Smooth muscle cell (in vitro differentiated cells): Measurements from ENCODE around the gene IL10RB. TPM values are rescaled to one million over a fixed set of nuclear protein-coding genes. Genes with fewer than 3 reads are reported as not detected.

ENCODE experiments used
- DNase-seq: peaks from one replicate; lab custom pipeline; 2025; ENCODE audit not compliant: unreplicated experiment; lab: John Stamatoyannopoulos, UW
- H2AFZ ChIP-seq: fragments of 200-600 bp; sonication (generic); 2 replicates; pipeline ENCODE4 v1.6.0; 2016; ENCODE audit warnings: antibody characterized with exemption, low read depth, mild to moderate bottlenecking
- H3F3A ChIP-seq: fragments of 200-600 bp; sonication (generic); 2 replicates; pipeline ENCODE4 v1.6.0; 2017; ENCODE audit warnings: antibody characterized with exemption, low read depth
- H3K27ac ChIP-seq: fragments of 200-600 bp; sonication (generic); 2 replicates; pipeline ENCODE4 v1.5.1; 2016; ENCODE audit warnings: low read depth, mild to moderate bottlenecking
- H3K27me3 ChIP-seq: fragments of 200-600 bp; sonication (generic); 2 replicates; pipeline ENCODE4 v1.6.1; 2016; ENCODE audit warnings: low read depth, mild to moderate bottlenecking
- H3K36me3 ChIP-seq: fragments of 200-600 bp; sonication (generic); 2 replicates; pipeline ENCODE4 v1.5.1; 2016; ENCODE audit warnings: low read depth
- H3K4me1 ChIP-seq: fragments of 200-600 bp; sonication (generic); 2 replicates; pipeline ENCODE4 v1.5.1; 2016; ENCODE audit warnings: low read depth
- H3K4me2 ChIP-seq: fragments of 200-600 bp; sonication (generic); 2 replicates; pipeline ENCODE4 v1.6.0; 2016; ENCODE audit warnings: mild to moderate bottlenecking
- H3K4me3 ChIP-seq: fragments of 200-600 bp; sonication (generic); 2 replicates; pipeline ENCODE4 v1.5.1; 2016; ENCODE audit warnings: mild to moderate bottlenecking
- H3K79me2 ChIP-seq: fragments of 200-600 bp; sonication (generic); 2 replicates; pipeline ENCODE4 v1.6.0; 2016; ENCODE audit warnings: low read depth, mild to moderate bottlenecking
- H3K9ac ChIP-seq: fragments of 200-600 bp; sonication (generic); 2 replicates; pipeline ENCODE4 v1.6.0; 2016; ENCODE audit warnings: low read depth
- H3K9me3 ChIP-seq: fragments of 200-600 bp; sonication (generic); replicated peaks from 2 replicates; pipeline ENCODE4 v1.5.1; 2016; ENCODE audit warnings: low read depth
- H4K20me1 ChIP-seq: fragments of 200-600 bp; sonication (generic); 2 replicates; pipeline ENCODE4 v1.6.0; 2016; ENCODE audit warnings: low read depth
- WGBS: methylation state at CpG from one replicate; pipeline ENCODE4 v1.1.7; 2016; ENCODE audit warnings: low lambda C conversion rate; 5-methylcytosine and 5-hydroxymethylcytosine counted together
- polyA plus RNA-seq: library from polyadenylated mRNA; unstranded; fragments of >200 nt; fragmentation: Nextera tagmentation; extraction: Ambion mirVana; gene quantifications from 2 replicates; pipeline ENCODE4 v1.2.1, GENCODE V29; 2016
- total RNA-seq: library from RNA; depleted of rRNA; stranded (reverse); fragments of >200 nt; gene quantifications from 2 replicates; pipeline ENCODE4 v1.2.3, GENCODE V29; 2014
- TF ChIP-seq, protein P1 (sequence below): fragments of 200-600 bp; sonication (generic); IDR thresholded peaks from 2 replicates; pipeline ENCODE4 v1.5.1; 2017; ENCODE audit warnings: borderline replicate concordance, mild to moderate bottlenecking, antibody characterized with exemption; ENCODE audit not compliant: insufficient read depth, poor library complexity, severe bottlenecking

The IL10RB gene
- total and polyA plus RNA-seq, 2 experiments from 2014 or later = 34.4 to 40.2 TPM

DNA sequence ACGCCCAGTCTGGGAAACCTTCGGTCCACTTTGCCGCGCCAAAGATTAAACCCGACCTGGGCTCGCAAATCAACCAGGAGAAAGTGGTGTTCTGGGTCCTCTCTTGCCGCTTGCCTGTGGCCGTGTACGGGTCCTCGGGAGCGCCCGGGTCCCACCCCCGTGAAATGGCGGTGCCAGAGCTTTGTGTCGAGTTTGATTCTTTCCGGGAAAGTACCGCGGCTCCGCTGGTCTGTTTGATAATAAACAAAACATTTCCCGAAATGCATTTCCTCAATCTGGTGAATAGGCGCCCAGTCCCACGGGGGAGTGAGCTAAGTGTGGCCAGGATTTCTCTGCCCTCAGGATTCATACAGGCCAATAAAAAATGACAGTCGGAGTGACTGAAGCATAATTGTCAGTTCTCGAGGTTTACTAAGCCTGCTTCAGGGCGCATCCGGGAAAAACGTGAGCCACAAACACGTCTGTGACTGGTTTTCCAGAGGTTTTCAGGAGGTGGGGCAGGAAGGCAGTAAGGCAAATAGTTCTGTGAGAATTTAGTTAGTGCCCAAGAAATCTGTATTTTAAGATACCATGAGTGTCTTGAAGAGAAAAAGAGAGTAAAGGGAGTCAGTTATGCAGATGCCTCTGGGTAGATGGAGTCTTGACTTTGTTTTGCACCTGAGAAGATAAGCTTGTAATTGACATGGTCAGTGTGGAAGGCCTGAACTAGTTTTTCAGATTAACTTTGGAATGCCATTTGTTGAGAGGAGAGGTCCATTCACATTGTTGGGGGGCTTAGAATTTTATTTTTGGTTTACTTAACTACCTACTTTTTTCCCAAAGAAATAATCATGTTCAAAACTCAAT, 59.3 kb downstream of the IL10RB start:
- peak; percentile 79 for DNase-seq
- peak overlapping the region; percentile 94 for H3K27ac ChIP-seq
- H3F3A ChIP-seq = no peaks in the 10 kb centered on the region
- H3K4me3 ChIP-seq = peak overlapping the region; percentile 82
- no peaks in the 10 kb centered on the region for H3K4me1 ChIP-seq
- no peaks in the 10 kb centered on the region for H3K27me3 ChIP-seq
- peak overlapping the region; percentile 92 for H2AFZ ChIP-seq
- no peaks in the 10 kb centered on the region for H3K36me3 ChIP-seq
- TF ChIP-seq, protein P1, sequence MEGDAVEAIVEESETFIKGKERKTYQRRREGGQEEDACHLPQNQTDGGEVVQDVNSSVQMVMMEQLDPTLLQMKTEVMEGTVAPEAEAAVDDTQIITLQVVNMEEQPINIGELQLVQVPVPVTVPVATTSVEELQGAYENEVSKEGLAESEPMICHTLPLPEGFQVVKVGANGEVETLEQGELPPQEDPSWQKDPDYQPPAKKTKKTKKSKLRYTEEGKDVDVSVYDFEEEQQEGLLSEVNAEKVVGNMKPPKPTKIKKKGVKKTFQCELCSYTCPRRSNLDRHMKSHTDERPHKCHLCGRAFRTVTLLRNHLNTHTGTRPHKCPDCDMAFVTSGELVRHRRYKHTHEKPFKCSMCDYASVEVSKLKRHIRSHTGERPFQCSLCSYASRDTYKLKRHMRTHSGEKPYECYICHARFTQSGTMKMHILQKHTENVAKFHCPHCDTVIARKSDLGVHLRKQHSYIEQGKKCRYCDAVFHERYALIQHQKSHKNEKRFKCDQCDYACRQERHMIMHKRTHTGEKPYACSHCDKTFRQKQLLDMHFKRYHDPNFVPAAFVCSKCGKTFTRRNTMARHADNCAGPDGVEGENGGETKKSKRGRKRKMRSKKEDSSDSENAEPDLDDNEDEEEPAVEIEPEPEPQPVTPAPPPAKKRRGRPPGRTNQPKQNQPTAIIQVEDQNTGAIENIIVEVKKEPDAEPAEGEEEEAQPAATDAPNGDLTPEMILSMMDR = no peak
- H4K20me1 ChIP-seq = peaks cover 28% of the 10 kb centered on the region
- H3K4me2 ChIP-seq = peak overlapping the region; percentile 96
- WGBS = under 1% methylated on average over 28 of the region's 28 CpGs
- peak overlapping the region; percentile 94 for H3K9ac ChIP-seq
- H3K79me2 ChIP-seq = peaks cover 50% of the 10 kb centered on the region
- no peaks in the 10 kb centered on the region for H3K9me3 ChIP-seq

DNA sequence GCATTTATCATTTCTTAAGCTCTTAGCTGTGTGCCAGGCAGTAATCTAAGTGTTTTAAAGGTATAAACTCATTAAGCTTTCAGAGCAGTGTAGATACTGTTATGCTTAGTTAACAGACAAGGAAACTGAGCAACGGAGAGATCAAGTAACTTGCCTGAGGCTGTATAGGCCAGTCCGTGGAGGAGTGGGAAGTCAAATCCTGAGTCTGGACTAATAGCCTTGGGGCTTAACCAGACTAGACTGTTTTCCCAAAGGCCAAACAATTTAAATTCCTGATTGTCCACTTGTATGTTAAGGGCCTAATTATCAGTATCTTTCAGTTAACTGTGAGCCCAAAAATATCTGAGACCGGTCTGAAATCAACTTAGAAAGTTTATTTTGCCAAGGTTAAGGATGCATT, 61.2 kb downstream of the IL10RB start:
- no peak overlapping the region for H3K9ac ChIP-seq
- no peak overlapping the region for H3K27ac ChIP-seq
- peaks cover 28% of the 10 kb centered on the region for H4K20me1 ChIP-seq
- TF ChIP-seq, protein P1 = no peak
- peak overlapping the region; percentile 96 for H3K4me2 ChIP-seq
- WGBS = 59% methylated on average over 3 of the region's 3 CpGs
- no peaks in the 10 kb centered on the region for H3K27me3 ChIP-seq
- H3F3A ChIP-seq = no peaks in the 10 kb centered on the region
- H3K4me3 ChIP-seq = no peak overlapping the region
- no peaks in the 10 kb centered on the region for H3K9me3 ChIP-seq
- DNase-seq = no peak
- H3K79me2 ChIP-seq = peaks cover 61% of the 10 kb centered on the region
- no peaks in the 10 kb centered on the region for H3K36me3 ChIP-seq
- H3K4me1 ChIP-seq = no peaks in the 10 kb centered on the region
- H2AFZ ChIP-seq = no peak overlapping the region

DNA sequence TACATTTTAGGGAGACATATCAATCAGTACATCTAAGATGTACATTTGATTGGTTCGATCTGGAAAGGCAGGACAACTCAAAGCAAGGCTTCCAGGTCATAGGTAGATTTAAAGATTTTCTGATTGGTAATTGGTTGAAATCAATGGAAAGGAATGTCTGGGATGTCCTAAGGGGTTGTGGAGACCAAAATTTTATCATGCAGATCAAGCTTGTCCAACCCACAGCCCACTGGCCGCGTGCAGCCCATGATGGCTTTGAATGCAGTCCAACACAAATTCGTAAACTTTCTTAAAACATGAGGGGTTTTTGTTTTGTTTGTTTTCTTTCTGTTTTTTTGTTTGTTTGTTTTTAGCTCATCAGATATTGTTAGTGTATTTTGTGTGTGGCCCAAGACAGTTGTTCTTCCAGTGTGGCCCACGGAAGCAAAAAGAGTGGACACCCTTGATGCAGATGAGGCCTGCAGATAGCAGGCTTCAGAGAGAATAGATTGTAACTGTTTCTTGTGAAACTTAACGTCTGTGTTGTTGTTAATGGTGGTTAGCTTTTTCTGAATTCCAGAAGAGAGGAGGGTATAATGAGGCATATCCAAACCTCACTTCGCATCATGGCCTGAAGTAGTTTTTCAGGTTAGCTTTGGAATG, 61.7 kb downstream of the IL10RB start:
- Histone ChIP-seq H3K27me3 (no peaks in the 10 kb centered on the region), H3K4me2 (no peak overlapping the region), H3K9me3 (no peaks in the 10 kb centered on the region), H3K27ac (no peak overlapping the region), H4K20me1 (peaks cover 28% of the 10 kb centered on the region), H3F3A (no peaks in the 10 kb centered on the region), H3K36me3 (peaks cover 5% of the 10 kb centered on the region), H2AFZ (no peak overlapping the region), H3K4me3 (no peak overlapping the region), H3K79me2 (peaks cover 67% of the 10 kb centered on the region), H3K4me1 (no peaks in the 10 kb centered on the region), H3K9ac (no peak overlapping the region)
- WGBS = 85% methylated on average over 7 of the region's 7 CpGs
- DNase-seq = no peak
- TF ChIP-seq, protein P1 = no peak
